ENCODE measurements around the gene ANKRD26.

Gene ANKRD26

DNA sequence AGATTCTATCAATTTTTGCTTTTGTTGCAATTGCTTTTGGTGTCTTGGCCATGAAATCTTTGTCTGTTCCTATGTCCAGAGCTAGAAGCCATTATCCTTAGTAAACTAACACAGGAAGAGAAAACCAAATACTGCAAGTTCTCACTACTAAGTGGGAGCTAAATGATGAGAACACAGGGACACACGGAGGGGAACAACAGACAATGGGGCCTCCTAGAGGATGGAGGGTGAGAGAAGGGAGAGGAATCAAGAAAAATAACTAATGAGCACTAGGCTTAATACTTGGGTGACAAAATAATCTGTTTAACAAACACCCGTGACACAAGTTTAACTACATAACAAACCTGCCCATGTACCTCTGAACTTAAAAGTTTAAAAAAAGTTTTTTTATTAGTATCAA, 78.2 kb downstream of the ANKRD26 start:
- no peak for DNase-seq (ENCODE audit: low read depth in 2 of 2, low spot score in 1 of 2)

DNA sequence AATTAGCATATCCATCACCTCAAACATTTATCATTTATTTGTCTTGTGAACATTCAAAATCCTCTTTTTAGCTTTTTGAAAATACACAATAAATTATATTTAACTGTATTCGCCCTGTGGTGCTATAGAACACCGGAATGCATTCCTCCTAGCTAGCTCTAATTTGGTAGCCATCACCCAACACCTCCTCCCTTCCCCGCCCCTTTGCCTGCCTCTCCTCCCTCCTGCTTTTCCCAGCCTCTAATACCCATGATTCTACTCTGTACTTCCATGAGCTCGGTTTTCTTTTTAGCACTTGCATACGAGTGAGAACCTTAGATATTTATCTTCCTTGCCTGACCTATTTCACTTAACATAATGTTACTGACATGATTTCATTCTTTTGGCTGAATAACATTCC, 80.1 kb downstream of the ANKRD26 start:
- DNase-seq (ENCODE audit: low read depth in 2 of 2, low spot score in 1 of 2): no peak

DNA sequence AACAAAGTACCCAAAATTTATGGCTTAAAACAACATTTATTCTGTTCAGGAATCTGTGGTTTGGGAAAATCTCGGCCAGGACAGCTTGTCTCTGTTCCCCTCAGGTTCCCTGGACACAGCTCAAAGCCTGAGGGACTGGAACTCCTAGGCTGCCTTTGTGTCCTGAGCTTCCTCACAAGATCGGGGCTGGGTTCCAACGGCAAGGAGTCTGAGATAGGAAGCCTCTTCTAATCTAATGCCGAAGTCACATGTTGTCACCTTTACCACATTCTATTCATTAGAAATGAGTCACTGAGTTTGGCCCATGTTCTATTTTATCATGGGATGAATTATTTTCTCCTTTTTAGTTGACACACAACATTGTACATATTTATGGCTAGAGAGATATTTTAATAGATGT, 80.5 kb downstream of the ANKRD26 start:
- DNase-seq (ENCODE audit: low read depth in 2 of 2, low spot score in 1 of 2): no peak

DNA sequence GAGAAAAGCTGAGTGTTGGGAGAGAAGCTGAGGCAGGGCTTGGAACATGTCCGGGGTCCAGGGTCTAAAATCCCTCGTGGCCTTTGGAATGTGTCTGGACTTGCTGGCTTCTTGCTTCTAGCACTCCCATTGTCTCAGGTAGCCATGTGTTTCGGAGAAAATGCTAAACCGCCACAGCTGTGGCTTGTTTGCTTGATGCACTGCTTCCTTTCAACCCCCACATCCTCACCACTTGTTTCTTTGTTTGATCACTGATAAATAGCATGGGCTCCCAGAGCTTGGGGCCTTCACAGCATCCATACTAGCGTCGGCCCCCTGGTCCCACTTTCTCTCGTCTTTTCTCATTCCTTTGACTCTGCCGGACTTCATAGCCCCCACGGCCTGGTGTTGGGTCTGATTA, 102.7 kb downstream of the ANKRD26 start:
- no peak for DNase-seq (ENCODE audit: low read depth in 2 of 2, low spot score in 1 of 2)

DNA sequence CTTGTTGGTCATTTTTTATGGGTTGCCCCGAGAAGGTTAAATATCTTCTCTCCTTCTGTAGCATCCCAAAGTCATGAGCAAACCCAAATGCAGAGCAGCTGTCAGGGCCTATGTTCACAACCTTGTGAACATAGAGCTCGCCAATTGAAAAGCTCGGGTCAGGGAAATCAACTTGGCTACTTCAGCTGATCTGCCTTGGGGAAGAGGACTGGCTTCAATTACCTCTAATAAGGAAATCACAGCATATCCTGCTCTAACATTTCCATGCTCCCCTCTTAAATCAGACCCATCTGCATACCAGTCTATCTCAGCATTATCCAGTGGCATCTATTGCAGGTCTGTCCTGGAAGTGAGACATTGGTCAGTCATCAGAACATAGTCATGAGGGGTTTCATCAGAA, 105.6 kb downstream of the ANKRD26 start:
- DNase-seq (ENCODE audit: low read depth in 2 of 2, low spot score in 1 of 2): no peak

DNA sequence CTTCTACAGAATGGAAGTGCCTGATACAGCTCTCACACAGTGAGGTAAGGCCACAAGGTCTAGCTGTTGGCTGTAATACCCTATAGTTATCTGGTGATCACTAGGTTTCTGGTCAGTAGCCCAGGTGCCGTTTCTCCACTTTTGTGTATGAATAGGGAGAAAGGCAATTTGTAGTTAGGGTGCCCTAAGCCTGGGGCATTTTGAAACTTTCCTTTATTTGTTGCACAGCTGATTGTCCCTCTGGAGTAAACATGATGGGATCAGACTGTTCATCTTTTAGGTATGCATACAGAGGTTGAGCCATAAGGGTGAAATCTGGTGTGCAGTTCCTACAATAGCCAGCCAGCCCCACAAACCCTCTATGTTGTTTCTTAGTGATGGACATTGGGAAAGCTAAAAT, 112.4 kb downstream of the ANKRD26 start:
- no peak for DNase-seq (ENCODE audit: low read depth in 2 of 2, low spot score in 1 of 2)

DNA sequence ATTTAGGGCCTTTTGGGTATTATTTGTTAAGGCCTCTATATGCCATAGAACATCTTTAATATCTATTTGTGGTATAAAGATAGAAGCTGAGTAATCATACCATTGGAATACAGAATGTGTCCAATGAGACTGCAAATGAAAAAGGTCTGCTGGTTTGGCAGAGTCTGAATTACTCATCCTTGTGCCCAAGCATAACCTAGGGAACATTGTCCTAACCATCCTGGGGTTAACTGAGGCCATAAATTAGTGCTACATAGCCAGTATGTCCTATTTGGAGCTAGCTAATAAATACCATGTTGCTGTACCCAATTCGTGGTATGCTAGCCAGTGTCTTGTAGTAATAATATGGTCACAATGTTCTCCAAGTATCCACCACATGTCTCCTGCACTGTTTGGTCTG, 117.1 kb downstream of the ANKRD26 start:
- no peak for DNase-seq (ENCODE audit: low read depth in 2 of 2, low spot score in 1 of 2)

DNA sequence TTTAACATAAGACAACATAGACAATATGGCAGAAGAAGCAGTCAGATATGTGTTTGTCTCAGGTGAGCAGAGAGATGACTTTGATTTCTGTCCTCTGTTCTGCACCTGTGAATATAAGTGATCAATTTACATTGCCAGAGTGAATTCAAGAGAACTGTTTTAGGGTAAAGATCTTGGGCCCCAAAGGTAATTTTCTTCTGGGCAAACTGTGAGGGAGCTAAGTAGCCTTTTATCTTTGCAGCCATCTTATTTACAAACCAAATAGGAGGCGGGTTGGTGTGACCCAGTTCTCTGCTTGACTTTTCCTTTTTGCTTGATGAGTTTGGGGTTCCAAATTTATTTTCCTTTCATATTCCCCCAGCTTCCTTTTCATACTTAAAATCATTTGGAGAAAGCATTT, 118.2 kb downstream of the ANKRD26 start:
- no peak for DNase-seq (ENCODE audit: low read depth in 2 of 2, low spot score in 1 of 2)

DNA sequence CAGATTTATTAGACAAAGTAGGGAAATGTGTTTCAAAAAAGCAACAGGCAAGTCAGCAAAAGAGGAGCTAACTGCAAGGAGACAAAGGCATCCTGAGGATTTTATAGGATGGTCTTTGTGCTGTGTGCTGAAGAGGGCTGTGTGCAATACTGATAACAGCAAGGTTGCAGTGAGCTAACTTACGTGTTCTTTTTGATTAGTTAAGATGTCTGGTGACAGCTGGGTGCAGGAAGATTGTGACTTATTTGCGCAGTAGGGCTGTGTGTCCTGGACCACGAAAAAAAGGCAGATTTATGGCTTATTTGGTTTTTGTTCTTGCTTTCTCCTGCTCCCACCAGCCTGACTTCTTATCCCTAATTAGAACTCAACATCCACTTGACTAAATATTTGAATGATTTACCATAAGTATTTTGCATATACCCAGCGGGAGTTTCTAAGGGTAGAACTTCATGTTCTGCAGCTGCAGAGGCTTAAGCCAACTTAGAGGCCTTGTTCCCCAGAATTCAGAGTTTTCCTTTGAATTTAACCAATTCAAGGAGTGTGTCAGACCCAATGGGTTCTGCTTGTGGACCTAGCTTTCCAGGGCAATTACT, 119.0 kb downstream of the ANKRD26 start:
- DNase-seq (ENCODE audit: low read depth in 2 of 2, low spot score in 1 of 2): no peak

DNA sequence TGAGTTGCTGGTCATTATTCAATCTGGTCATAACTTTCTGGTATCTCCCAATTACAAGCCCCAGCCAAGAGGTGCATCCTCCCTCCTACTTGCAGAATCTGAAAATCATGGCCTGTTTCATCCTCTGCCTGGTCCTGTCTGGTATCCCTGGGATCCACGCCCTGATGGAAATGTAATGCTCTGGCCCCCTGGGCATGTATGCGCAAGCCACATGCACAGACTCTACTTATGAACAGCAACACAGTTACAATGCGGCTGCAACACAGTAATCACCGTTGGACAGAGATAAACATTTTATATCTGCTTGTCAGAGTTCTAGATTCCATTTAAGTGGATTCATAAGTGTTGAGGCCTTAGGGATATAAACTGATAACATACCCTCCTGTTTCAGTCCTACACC, 121.8 kb downstream of the ANKRD26 start:
- DNase-seq (ENCODE audit: low read depth in 2 of 2, low spot score in 1 of 2): no peak

DNA sequence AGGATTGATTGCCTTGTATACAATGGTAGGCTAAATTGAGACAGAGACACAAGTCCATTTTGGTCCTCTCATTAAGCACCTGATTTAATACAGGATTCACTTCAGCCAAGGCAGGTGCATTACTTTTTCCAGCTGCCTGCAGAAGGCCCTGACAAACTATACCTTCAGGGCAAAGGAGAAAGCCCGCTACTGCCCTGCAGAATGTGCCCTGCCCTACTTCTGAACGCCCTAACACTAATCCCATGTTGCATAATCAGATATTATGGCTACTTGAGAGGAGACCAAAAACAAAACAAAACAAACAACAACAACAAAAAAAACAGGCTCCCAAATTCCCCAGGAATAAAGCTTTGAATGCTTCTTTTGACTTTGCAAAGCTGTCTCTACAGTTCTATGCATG, 122.7 kb downstream of the ANKRD26 start:
- DNase-seq (ENCODE audit: low read depth in 2 of 2, low spot score in 1 of 2): no peak

DNA sequence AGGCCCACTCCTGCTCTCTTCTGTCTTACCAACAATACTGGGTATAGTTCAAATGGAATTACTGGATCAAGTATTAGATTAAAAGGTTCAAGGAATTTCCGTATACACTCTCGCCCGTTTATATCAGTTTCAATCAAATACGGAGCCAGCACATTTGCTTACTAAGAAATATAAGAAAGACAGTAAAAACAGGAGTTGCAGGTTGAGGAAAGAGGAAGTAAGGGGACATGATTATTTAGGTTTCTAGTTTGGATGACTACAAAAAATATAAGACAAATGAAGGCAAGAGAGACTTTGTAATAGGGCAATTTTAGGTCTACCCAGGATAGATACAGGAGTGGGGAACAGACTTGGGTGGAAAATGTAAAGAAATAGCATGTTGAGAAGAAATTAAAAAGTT, 129.6 kb downstream of the ANKRD26 start:
- DNase-seq (ENCODE audit: low read depth in 2 of 2, low spot score in 1 of 2): no peak

DNA sequence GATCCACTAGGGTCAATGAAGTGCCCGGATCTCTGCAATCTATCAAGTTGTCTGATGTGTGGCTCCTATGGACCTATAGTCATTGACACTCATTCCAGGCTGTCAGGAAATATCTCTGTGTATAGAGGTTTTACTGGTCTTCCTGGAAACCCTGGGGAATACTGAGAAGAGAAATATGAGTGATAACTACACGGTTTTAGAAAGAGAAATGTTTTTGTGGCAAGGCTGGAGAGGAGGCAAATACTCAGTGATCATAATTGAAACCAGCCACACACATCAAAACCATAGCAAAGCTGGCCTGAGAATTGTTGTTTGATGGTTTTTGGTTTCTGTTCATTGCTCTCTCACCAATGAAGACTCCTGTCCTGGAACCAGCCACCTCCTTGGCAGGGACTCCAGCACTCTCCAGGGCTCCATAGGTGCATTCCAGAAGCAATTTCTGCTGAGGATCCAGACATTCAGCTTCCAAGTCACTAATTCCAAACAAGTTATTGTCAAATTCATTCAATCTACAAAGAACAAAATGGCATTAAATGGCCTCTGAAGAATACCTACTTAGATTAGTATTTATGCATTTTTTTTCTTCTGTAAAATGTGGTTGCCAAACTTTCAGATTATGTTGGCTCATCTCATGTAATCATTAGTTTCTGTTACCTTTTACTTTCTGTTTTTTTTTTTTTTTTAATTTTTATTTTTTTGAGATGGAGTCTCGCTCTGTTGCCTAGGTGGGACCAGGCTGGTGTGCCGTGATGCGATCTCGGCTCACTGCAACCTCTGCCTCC, 131.0 kb downstream of the ANKRD26 start:
- no peak for DNase-seq (ENCODE audit: low read depth in 2 of 2, low spot score in 1 of 2)

DNA sequence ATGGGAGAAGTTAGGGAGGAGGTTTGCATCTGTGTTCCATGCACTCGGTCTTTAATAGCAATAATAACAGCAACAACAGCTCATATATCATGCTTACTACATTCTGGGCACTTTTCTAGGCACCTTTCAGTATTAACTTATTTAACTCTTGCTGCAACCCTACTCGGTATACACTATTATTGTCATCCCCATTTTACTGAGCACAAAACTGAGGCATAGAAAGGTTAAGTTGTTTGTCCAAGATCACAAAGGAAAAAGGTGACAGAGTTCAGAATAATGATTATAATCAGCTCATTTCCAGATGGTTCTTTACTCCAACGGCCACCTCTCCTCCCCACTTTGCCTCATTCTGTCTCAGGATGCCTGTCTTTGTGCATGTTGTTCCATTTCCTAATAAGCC, 137.5 kb downstream of the ANKRD26 start:
- no peak for DNase-seq (ENCODE audit: low read depth in 2 of 2, low spot score in 1 of 2)

DNA sequence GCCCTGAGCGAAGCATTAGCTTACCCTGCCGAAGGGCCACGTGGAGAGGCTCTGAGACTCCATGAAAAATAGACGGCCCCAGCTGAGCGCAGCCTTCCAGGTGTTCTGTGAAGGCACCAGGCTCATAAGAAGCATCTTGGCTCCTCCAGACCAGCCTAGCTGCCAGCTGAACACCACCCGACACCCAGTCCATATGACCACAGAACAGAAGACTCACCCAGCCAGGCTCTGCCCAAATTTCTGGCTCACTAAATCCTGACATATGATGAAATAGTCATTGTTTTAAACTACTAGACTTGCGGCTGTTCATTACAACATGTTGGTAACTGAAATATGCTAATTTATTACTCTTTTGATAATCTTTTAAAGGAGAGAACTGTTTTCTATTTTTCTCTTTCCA, 140.0 kb downstream of the ANKRD26 start:
- no peak for DNase-seq (ENCODE audit: low read depth in 2 of 2, low spot score in 1 of 2)

DNA sequence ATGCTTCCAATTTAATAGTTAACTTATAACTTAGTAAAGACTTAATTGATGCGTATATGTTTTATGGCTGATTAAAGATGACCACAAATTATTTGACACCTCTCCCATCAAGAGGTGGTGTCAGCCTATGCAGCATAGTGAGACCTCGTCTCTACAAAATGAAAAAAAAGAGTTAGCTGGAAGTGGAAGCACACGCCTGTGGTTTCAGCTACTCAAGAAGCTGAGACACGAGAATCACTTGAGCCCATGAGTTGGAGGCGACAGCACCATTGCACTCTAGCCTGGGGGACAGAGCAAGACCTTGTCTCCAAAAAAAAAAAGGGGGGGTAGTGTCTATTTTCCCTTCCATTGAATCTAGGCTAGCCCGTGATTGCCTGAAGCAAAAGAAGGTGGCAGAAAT, 140.5 kb downstream of the ANKRD26 start:
- no peak for DNase-seq (ENCODE audit: low read depth in 2 of 2, low spot score in 1 of 2)

All from stimulated activated CD8-positive, alpha-beta memory T cell treated with anti-CD3 and anti-CD28 coated beads, Interleukin-4, amount 100 ng/mL, for 4 hours (primary cell).